ACC112 (cell line): Measurements from ENCODE around the gene SRC.

Source experiments
- H2AFZ ChIP-seq: fragments of 200-600 bp; sonication (generic); one replicate; pipeline ENCODE4 v1.6.0; 2017; ENCODE audit warnings: antibody characterized with exemption, low read length; ENCODE audit not compliant: unreplicated experiment
- H3K27ac ChIP-seq: fragments of 200-600 bp; sonication (generic); 2 replicates; pipeline ENCODE4 v1.5.1; 2014; ENCODE audit warnings: low read depth, mild to moderate bottlenecking, antibody characterized with exemption, low read length, moderate library complexity
- H3K27me3 ChIP-seq: fragments of 200-600 bp; sonication (generic); 2 replicates; pipeline ENCODE4 v1.6.1; 2014; ENCODE audit warnings: mild to moderate bottlenecking, antibody characterized with exemption, low read length, moderate library complexity, mixed read lengths; ENCODE audit not compliant: insufficient read depth
- H3K36me3 ChIP-seq: fragments of 200-600 bp; sonication (generic); 2 replicates; pipeline ENCODE4 v1.6.1; 2016; ENCODE audit warnings: mild to moderate bottlenecking, antibody characterized with exemption, low read length, moderate library complexity, mixed read lengths; ENCODE audit not compliant: insufficient read depth
- H3K4me1 ChIP-seq: fragments of 200-600 bp; sonication (generic); one replicate; pipeline ENCODE4 v1.6.1; 2016; ENCODE audit warnings: low read length, mixed read lengths; ENCODE audit not compliant: insufficient read depth, unreplicated experiment, control insufficient read depth
- H3K4me3 ChIP-seq: fragments of 200-600 bp; sonication (generic); 2 replicates; pipeline ENCODE4 v1.5.1; 2014; ENCODE audit warnings: mild to moderate bottlenecking, low read depth, low read length
- H3K79me2 ChIP-seq: fragments of 200-600 bp; sonication (generic); one replicate; pipeline ENCODE4 v1.6.0; 2016; ENCODE audit warnings: low read length; ENCODE audit not compliant: control insufficient read depth, unreplicated experiment, insufficient read depth

The SRC gene

DNA sequence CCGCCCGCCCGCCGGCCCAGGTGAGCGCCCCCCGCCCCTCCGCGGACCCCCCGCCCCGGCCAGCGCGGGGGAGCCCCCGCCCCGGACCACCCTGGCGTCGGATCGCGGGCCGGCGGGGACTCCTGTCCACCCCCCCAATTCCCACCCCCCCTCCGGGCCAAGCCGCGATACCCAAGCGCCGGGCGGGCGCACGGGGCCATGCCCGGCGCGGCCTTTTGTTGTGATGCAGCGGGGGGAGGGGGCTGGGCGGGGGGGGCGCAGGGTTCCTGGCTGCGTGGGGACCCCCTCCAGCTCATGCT is 245 bp downstream of the SRC start:
- Histone ChIP-seq H2AFZ (no peak overlapping the region), H3K27ac (no peak overlapping the region), H3K79me2 (peaks cover 34% of the 10 kb centered on the region)

DNA sequence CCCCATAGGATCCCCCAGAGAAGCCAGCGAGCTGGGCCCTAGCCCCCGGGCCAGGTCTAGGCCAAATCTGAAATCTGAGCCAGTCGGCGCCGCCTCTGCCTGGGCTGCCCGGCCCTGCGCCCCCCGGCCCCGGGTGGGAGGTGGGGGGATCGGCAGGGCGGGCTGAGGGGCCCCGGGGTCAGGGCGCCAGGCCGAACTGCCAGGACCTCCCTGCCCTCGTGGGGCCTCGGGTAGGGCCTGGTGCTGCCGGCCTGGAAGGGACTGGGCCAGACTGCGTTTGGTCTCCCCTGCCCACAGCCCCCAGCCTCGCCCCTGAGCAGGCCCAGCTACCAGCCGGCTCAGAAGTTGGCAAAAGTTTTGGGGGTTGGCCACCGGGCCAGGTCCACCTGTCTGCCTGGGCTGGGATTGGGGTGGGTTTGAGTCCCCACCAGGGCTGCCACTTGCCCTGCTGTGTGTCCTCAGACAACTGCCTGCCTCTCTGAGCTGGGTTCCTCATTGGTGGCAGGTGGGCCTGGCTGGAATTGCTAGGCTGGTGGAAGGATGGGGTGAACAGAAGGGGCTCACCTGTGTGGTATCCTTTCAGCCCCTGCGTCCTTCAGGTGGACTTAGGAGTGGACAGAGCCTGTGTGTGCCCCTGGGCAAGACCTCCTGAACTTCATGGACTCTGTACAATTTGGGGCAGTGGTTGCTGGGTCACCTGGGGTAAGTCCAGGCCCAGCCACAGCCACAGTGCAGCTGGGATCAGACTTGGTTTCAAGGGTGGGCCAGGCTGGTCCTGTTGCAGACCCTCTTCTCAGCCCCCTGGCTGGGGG is 801 bp downstream of the SRC start:
- Histone ChIP-seq H3K4me3 (peak overlapping the region; percentile 81), H3K79me2 (peaks cover 37% of the 10 kb centered on the region), H3K4me1 (peaks cover 20% of the 10 kb centered on the region), H3K27me3 (no peaks in the 10 kb centered on the region), H3K27ac (no peak overlapping the region), H2AFZ (no peak overlapping the region), H3K36me3 (no peaks in the 10 kb centered on the region)

More for the DNA sequence above, 245 bp downstream of the SRC start:
- Histone ChIP-seq H3K4me3 (peak overlapping the region; percentile 81), H3K36me3 (no peaks in the 10 kb centered on the region), H3K27me3 (no peaks in the 10 kb centered on the region), H3K4me1 (peaks cover 20% of the 10 kb centered on the region)

DNA sequence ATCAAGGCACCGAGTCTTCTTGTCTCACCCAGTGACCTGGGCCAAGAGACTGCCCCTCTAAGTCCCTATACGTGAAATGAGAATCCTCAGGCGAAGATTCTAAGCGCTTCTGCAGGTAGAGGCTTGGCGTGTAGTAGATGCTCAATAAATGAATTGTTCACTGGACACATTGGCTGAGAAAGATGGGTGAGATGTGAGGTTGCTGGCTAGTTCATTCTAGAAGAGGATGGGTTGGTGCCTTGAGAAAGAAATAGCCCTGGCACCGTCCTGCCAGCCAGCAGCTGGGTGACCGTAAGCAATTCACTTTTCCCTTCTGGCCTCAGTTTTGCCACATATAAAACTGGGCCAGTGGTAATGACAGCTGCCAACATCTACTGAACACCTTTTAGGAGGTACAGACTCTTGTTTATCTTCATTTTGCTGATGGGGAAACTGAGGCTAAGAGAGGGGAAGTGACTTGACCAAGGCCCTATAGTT is 1.4 kb downstream of the SRC start:
- no peak overlapping the region for H2AFZ ChIP-seq

DNA sequence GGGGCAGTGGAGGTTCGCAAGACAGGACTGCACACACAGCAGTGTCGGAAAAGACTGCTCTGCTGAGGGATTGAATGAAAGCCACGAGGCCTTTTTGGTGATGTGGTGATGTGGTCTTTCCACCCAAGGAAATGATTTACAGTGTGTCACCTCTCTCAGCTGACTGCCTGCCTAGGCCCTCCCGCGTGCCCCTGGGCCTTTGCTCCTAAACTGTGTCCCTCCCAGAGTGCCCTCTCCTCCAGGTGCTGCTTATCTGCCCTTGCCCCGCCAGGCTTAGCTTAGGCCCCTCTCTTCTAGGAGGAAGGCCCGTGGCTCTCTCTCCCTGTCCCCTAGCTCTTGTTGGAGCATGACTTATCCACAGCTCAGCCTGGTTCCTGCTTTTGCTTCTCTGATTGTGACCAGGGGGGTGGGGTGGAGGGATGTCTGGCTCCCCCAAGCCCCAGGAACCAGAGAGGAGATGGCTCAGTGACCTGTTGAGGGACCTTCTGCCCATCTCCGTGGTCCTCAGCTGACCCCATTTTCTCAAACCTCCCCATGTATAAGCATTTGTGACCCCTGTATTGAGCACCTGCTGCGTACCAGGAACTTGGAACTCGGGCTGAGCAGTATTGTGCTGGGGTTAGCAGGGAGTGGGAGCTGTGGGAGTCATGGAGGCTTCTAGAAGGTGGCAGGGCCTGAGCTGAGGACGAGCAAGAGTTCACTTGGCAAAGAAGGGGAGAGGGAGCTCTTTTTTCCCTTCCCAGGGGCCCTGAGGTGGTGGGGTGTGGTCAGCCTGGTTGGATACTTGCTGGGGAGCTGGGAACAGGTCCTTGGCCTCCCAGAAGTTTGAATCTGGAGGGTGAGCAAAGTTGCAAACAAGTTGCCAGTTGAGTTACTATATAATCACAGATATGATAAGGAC is 2.2 kb downstream of the SRC start:
- Histone ChIP-seq H2AFZ (no peak overlapping the region), H3K27ac (no peak overlapping the region), H3K27me3 (no peaks in the 10 kb centered on the region), H3K4me1 (peaks cover 20% of the 10 kb centered on the region), H3K79me2 (peaks cover 50% of the 10 kb centered on the region), H3K4me3 (no peak overlapping the region; the same call in 1 of the 2 replicates), H3K36me3 (no peaks in the 10 kb centered on the region)

More for the DNA sequence above, 1.4 kb downstream of the SRC start:
- Histone ChIP-seq H3K79me2 (peaks cover 42% of the 10 kb centered on the region), H3K4me1 (peaks cover 20% of the 10 kb centered on the region), H3K4me3 (peak overlapping the region; percentile 81), H3K27ac (no peak overlapping the region), H3K36me3 (no peaks in the 10 kb centered on the region), H3K27me3 (no peaks in the 10 kb centered on the region)

DNA sequence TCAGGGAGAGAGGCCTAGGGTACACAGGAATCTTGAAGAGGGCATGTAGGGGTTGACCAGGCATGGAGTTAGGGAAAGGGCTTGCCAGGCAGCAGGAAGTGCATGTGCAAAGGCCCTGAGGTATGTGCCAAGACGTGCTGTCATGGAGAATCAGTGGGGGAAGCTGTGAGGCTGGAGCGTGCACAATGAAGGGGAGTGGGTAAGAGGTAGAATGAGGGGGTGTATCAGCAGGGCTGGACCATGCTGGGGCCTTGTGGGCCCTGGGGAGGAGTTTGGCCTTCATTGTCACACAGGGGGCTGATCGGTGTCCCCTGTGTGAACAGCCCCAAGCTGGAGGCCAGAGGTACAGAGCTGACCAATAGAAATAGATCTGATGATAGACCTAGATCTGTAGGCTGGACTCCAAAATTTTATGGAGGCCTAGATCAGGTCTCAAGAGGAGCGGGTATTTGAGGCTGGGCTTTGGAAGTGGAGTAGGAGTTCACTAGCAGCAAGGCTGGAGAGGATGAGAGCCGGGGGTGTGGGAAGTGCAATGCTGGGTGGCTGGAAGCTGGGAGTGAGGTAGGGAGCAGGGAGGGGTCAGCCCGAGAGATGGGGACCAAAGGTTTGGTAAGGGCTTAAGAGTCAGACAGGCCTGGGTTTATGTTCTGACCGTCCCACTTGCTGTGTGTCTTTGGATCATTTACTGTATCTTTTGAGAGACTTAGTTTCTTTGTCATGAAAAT is 3.0 kb downstream of the SRC start:
- Histone ChIP-seq H3K4me3 (no peak overlapping the region), H3K27ac (no peak overlapping the region), H3K4me1 (peaks cover 20% of the 10 kb centered on the region), H3K79me2 (peaks cover 53% of the 10 kb centered on the region), H2AFZ (no peak overlapping the region), H3K36me3 (no peaks in the 10 kb centered on the region), H3K27me3 (no peaks in the 10 kb centered on the region)

DNA sequence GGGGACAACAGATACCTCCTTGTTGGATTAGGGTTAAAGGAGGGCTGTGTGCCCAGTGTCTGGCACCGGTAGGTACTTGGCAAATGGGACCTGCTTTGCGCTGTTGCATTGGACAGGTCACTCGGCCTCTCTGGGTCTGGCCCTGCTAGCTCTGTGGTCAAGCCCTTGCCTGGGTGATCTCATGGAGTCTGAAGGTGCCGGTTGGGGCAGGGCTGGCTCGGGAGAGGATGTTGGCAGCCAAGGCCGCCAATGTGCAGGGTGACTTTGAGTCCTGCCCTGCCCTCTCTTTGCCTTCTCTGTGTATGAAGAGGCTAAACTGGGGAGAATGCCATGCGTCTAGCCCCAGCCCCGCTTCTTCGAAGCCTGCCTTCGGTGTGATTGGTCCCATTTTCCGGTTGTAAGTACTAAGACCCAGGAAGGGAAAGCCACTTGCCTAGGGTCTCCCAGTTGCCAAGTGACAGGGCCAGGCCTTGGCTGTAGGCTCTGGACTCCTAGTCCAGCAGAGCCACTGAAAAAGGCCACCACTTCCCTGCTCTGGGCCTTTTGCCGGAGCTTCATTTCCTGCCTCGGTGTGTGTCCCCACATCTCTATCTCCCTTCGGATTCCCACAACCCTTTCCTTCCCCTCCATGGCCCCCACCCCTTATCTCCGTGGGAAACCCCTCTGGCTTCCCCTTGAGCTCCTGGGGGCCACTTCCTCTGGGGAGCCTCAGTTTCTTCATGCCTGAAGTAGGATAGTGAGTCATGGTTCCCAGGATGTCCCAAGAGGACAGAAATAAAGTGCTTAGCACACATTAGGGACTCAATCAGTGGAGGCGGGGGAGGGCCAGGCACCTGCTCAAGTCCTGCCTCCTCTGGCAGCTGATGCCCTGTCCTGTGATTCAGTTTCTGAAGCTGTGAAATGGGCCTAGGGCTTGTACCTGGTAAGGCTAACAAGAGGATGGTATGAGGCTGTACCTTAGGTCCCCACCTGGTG is 3.9 kb downstream of the SRC start:
- H3K79me2 ChIP-seq, result peaks cover 57% of the 10 kb centered on the region
- no peak overlapping the region for H3K4me3 ChIP-seq
- no peaks in the 10 kb centered on the region for H3K36me3 ChIP-seq
- H3K27ac ChIP-seq, result peak overlapping the region; percentile 45
- no peak overlapping the region for H2AFZ ChIP-seq
- peaks cover 20% of the 10 kb centered on the region for H3K4me1 ChIP-seq
- no peaks in the 10 kb centered on the region for H3K27me3 ChIP-seq

DNA sequence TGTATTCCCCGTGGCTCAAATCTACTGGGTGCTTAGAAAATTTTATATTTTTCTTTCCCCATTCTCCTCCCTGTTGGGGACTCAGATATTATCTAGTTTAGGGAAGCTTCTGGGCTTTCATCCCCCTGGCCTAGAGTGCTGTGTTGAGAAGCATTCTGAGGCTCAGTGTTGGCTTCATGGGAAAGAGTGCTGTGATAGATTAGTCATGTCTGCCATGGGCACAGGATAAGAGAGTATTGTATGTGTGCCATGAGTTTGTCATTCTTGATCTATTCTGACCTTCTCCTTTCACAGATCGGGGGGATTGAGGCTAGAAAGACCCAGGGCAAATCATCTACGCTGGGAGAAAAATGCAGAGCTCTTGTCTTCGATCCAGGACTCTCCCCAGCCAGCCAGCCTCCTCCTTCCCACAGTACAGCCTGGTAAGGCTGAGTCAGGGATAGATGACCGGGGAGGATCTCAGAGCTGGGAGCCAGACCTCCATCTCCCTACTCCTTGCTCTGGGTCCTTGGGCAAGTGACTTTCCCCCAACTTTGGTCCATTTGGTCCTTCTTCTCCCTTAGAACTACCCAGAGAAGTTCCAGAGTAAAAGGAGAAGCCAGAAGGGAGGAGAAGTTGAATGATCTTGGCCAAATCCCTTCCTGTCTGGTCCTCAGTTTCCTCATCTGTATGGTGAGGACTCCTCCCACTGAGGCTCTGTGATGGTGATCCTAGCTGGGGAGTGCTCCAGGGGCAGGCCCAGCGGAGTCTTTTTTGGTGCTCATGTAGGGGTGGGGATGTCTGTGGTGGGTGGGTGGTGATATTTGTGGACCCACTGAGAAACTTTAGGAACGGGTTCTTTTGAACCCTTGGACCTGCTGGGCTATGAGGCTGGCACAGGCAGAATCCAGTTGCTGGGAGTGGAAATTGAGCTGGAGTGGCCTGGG is 5.0 kb downstream of the SRC start:
- no peak overlapping the region for H2AFZ ChIP-seq
- H3K4me1 ChIP-seq, result peaks cover 20% of the 10 kb centered on the region
- H3K79me2 ChIP-seq, result peaks cover 58% of the 10 kb centered on the region
- H3K4me3 ChIP-seq, result no peak overlapping the region
- H3K27ac ChIP-seq, result no peak overlapping the region
- no peaks in the 10 kb centered on the region for H3K27me3 ChIP-seq
- H3K36me3 ChIP-seq, result no peaks in the 10 kb centered on the region

DNA sequence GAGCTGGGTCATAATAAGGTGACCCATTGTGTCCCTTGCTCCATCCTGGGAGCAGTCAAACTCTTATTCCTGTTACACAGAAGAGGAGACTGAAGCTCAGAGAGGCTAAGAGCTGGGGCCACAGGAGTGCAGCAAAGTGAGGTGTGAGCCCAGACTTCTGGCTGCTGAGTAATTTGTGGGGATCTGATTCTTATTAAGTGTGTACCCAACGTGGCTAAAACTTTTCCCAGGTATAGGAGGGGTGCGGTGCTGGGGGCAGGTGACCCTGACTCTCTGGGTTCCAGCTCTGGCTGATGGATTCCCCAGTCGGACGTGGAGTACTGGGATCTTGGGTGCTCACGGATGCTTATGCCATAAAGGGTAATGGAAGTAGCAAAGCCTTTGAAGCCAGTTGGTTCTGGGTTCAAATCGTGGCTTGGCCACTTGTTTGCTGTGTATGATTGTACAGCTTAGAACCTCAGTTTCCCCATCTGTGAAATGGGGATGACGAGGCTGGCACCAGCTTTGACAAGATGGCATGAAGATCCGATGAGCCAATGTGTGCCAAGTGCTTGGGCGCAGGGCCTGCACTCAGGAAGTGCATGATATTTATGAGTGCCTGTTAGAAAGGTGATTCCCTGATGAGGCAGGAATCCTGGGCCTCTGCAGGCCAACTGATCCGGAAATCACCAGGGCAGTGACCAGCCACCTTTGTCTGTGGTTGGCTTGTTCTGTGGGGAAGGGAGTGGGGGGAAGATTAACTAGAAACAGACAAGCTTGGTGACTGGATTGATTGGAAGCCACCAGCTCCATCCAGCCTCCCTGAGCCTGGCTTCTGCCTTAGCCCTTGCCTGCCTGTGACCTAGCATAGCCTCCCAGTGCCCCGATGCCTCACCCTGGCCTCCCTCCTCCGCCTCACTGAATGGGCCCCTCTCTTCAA is 6.0 kb downstream of the SRC start:
- H3K79me2 ChIP-seq, result peaks cover 62% of the 10 kb centered on the region

More for the DNA sequence above, 6.0 kb downstream of the SRC start:
- H3K4me3 ChIP-seq, result no peak overlapping the region
- H3K27me3 ChIP-seq, result no peaks in the 10 kb centered on the region
- no peak overlapping the region for H2AFZ ChIP-seq
- H3K27ac ChIP-seq, result no peak overlapping the region
- H3K4me1 ChIP-seq, result peaks cover 28% of the 10 kb centered on the region
- H3K36me3 ChIP-seq, result no peaks in the 10 kb centered on the region
